Testis (tissue), 3 donors: ENCODE results near the gene ADI1. TPM values are rescaled to one million over a fixed set of nuclear protein-coding genes. Genes with fewer than 3 reads are reported as not detected.

ENCODE experiments used
- DNase-seq: peaks from one replicate; pipeline ENCODE4 v3.0.0-alpha.2; 2019
- H3K27ac ChIP-seq, 2 donors: fragments of 200-600 bp; sonication (generic); one replicate each; pipeline ENCODE4 v1.5.1; 2019
- H3K27me3 ChIP-seq: fragments of 200-600 bp; sonication (generic); one replicate; pipeline ENCODE4 v1.5.1; 2019
- H3K36me3 ChIP-seq: fragments of 200-600 bp; sonication (generic); one replicate; pipeline ENCODE4 v1.5.1; 2017; ENCODE audit warnings: low read depth; ENCODE audit errors: missing control alignments
- H3K4me1 ChIP-seq: fragments of 200-600 bp; sonication (generic); one replicate; pipeline ENCODE4 v1.5.1; 2019
- H3K4me3 ChIP-seq, 2 donors: fragments of 200-600 bp; sonication (generic); one replicate each; pipeline ENCODE4 v1.5.1; 2017 to 2019
- H3K9me3 ChIP-seq: fragments of 200-600 bp; sonication (generic); one replicate; pipeline ENCODE4 v1.5.1; 2017
- POLR2A ChIP-seq: fragments of 450-650 bp; IDR thresholded peaks from one replicate; pipeline ENCODE4 v1.6.1; 2017; ENCODE audit warnings: antibody characterized with exemption, mild to moderate bottlenecking, moderate library complexity
- WGBS, 2 donors: methylation state at CpG; one replicate each; pipeline ENCODE4 v1.1.5; 2018; 5-methylcytosine and 5-hydroxymethylcytosine counted together
- intact Hi-C: fragments of 100-400 bp; cut with DNase I; formaldehyde crosslinking; loops from one replicate; pipeline ENCODE4 v1.15.1; 2023; ENCODE audit warnings: low total_unique reads
- polyA plus RNA-seq: library from polyadenylated mRNA; stranded (reverse); fragments of 350-450 nt; fragmentation: Illumina TruSeq; extraction: RNeasy Lipid Tissue Mini Kit (QIAGEN cat#74804); gene quantifications from one replicate; pipeline ENCODE4 v1.2.3, GENCODE V29; 2014; ENCODE audit warnings: low read depth, low replicate concordance; ENCODE audit not compliant: insufficient read depth
- total RNA-seq, 2 donors: library from RNA; depleted of rRNA; stranded (reverse); fragments of >200 nt; gene quantifications; one replicate each; pipeline ENCODE4 v1.2.3, GENCODE V29; 2016
- TF ChIP-seq, protein P1 (sequence below), 3 experiments: fragments of 450-650 bp in 2 of 3; fragments of 200-600 bp in 1 of 3; sonication (generic) in 1 of 3; IDR thresholded peaks; one replicate each; pipeline ENCODE4 v1.5.1; 2016 to 2019; ENCODE audit warnings: antibody characterized with exemption in 3 of 3, mild to moderate bottlenecking in 2 of 3, moderate library complexity in 1 of 3

Gene ADI1
- total and polyA plus RNA-seq, 3 donors from 2014 or later: 41.1 to 52.5 (median 41.6) TPM

DNA sequence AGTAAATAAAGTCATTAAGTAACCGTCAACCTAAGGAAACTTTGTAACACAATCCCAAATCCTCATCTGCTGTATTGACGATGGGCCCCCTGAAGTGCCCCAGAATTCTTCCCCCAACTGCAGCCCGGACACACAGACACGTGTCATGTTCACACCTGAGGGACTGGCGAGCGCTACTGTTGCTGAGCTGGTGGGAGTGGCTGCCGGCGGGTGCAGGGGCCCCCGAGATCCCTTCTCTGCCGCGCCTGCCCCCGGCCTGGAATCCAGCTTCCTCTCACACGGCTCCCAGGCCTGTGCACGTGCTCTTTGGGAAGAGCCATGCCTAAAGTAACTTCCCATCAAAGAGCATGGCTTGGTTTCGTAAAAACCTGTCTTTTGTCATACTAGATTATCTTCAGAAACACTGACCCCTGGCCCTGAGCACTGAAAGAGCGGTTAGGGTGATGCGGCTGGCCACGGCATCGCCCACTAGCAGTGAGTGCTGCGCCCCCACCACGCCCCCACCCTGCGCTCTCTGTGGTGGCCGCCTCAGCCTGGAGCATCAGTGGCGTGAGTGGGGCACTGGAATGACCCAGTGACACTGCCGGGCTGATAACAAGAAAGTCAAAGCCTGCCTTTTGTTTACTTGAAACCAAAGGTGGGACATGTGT, 56.0 kb downstream of the ADI1 start:
- no peak overlapping the region for H3K4me3 ChIP-seq
- no peak overlapping the region for H3K27ac ChIP-seq
- H3K4me1 ChIP-seq: peaks cover 38% of the 10 kb centered on the region
- no peaks in the 10 kb centered on the region for H3K36me3 ChIP-seq
- DNase-seq: no peak
- TF ChIP-seq POLR2A: no peak
- TF ChIP-seq, protein P1, sequence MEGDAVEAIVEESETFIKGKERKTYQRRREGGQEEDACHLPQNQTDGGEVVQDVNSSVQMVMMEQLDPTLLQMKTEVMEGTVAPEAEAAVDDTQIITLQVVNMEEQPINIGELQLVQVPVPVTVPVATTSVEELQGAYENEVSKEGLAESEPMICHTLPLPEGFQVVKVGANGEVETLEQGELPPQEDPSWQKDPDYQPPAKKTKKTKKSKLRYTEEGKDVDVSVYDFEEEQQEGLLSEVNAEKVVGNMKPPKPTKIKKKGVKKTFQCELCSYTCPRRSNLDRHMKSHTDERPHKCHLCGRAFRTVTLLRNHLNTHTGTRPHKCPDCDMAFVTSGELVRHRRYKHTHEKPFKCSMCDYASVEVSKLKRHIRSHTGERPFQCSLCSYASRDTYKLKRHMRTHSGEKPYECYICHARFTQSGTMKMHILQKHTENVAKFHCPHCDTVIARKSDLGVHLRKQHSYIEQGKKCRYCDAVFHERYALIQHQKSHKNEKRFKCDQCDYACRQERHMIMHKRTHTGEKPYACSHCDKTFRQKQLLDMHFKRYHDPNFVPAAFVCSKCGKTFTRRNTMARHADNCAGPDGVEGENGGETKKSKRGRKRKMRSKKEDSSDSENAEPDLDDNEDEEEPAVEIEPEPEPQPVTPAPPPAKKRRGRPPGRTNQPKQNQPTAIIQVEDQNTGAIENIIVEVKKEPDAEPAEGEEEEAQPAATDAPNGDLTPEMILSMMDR (IDR thresholded peaks at IDR 0.05): no peak
- 84 to 85% methylated on average over 15 to 25 of the region's 25 CpGs for WGBS, 2 donors
- intact Hi-C loops: no loop called here
- H3K9me3 ChIP-seq: no peaks in the 10 kb centered on the region
- H3K27me3 ChIP-seq: no peaks in the 10 kb centered on the region

DNA sequence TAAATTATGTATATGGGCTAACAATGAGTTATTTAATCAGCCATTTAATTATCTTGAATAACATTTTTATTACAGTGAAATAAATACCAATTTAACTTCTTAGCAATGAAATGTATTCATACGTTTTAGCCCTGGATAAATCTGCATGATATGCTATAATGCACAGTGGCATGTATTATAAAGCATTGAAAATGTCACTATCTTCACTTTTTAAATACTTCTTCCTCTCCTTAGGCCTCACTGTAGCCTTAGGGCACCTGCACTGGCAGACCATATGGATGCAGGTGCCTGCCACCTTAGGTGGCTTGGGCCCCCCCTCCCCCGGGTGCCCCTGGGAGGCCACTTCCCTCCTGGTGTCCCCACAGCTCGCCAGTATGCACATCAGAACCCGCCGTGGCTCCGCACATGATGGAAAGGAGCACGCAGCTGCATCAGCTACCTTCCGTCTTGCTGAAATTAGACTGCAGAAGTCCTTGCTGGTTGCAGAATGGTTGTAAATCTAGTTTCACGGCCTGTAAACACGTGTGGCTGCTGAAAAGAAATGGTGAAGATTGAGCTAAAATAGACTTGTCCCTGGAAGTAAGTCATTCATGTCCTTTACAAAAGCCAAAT, 56.7 kb downstream of the ADI1 start:
- intact Hi-C loops: no loop called here
- H3K36me3 ChIP-seq: no peaks in the 10 kb centered on the region

DNA sequence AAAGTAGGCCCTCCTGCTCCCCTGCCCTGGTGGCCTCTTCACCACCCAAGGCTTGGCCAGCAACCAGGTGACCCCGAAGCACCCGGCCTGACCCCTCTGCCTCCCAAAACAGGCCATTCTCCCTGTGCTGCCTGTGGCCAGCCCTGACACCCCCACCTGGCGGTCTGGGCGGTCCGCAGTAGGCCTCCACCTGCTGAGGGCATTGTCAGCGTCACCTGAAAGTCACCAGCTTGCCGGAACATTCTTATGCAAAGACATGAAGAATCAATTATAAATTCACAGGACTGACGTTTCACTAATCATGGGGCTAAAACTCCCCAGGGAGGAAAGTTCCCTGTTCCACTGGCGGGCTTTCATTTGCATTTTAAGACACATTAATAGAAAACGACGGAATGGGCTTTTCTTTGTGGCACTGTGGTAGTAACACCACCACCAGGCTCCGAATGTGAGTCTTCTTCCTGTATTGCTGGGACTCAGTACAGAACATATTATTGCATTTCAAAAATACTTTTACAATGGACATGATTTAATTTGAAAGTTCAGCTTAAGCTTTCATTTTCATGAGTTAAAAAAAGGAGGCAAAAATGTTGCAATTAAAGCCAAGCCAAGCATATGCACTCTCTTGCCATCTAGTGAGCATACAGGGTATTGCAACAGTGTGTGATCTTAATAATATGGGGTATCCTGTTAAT, 57.4 kb downstream of the ADI1 start:
- Histone ChIP-seq H3K27ac (peak overlapping the region; percentile 55 to 76), H3K4me1 (peaks cover 38% of the 10 kb centered on the region), H3K27me3 (no peaks in the 10 kb centered on the region), H3K9me3 (no peaks in the 10 kb centered on the region), H3K4me3 (no peak overlapping the region), H3K36me3 (no peaks in the 10 kb centered on the region)
- intact Hi-C loops: no loop called here
- TF ChIP-seq, protein P1 (IDR thresholded peaks at IDR 0.05): peak; percentile 93 to 98 (median 96)
- TF ChIP-seq POLR2A: no peak
- DNase-seq: peak; percentile 58
- WGBS, 2 donors: 70 to 71% methylated on average over 12 of the region's 12 CpGs

More for the DNA sequence above, 56.7 kb downstream of the ADI1 start:
- Histone ChIP-seq H3K27me3 (no peaks in the 10 kb centered on the region), H3K4me3 (no peak overlapping the region), H3K4me1 (peaks cover 38% of the 10 kb centered on the region), H3K9me3 (no peaks in the 10 kb centered on the region), H3K27ac (no peak overlapping the region)
- no peak for TF ChIP-seq POLR2A
- TF ChIP-seq, protein P1 (IDR thresholded peaks at IDR 0.05): no peak
- 69 to 79% methylated on average over 10 of the region's 10 CpGs for WGBS, 2 donors
- no peak for DNase-seq

DNA sequence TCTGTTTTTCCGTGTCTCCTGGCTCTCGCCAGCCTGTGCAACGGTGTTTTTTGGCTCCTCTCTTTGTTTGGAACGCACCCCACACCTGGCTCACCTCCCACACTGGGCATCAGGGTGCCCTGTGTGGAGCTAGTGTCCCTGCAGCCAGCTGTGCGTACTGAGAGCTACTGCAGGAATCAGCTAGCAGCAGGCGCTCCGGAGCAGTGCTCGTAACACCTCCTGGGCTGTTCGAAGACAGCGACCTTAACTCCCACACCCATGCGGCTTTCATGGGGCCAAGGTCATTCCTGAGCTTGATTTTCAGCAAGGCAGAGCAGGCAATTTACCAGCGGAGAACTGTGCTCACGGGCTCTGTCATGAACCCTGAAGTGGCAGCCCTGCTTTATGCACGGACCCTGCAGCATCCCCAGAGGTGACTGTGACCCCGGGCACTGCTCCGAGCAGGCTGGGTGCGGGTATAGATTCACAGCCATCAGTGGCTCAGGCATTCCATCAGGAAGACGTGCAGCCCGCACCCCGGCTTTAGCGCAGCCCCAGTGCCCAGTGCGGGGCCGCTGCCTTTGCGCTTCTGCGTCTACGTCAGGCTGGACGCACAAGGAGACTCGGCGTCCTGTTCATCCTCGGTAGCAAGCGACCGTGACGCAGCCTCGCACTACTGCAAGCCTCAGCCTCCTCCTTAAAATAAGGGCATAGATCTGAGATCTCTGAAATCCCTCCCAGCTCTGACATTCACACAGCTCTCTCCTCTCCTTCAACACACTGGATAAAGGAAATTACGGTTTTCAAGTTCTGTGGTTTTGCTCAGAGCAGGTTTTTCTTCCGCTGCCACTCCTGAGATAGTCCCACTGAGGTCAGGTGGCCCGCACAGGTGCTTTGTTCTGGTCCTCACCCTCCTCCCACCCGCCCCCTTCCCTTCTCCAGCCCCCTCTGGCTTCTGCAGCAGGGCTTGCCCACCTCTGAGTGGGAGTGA, 58.2 kb downstream of the ADI1 start:
- no peaks in the 10 kb centered on the region for H3K9me3 ChIP-seq
- H3K4me3 ChIP-seq: no peak overlapping the region
- intact Hi-C loops: no loop called here
- H3K27ac ChIP-seq: peak overlapping the region; percentile 55 to 76
- peaks cover 38% of the 10 kb centered on the region for H3K4me1 ChIP-seq
- no peaks in the 10 kb centered on the region for H3K27me3 ChIP-seq
- WGBS, 2 donors: 69 to 79% methylated on average over 25 to 38 of the region's 38 CpGs
- H3K36me3 ChIP-seq: no peaks in the 10 kb centered on the region
- peak; percentile 84 for DNase-seq
- TF ChIP-seq, protein P1 (IDR thresholded peaks at IDR 0.05): no peak
- no peak for TF ChIP-seq POLR2A
